IMR-90 (cell line): Measurements from ENCODE around the gene NDUFB4. TPM values are rescaled to one million over a fixed set of nuclear protein-coding genes. Genes with fewer than 3 reads are reported as not detected.

Experiments
- ATAC-seq: fragments of 200-7000 bp; cut with Tn5 transposase; 2 replicates; pipeline ENCODE4 v1.9.1; 2020; ENCODE audit warnings: low read depth, mild to moderate bottlenecking, moderate library complexity
- BruUV-seq: library from RNA; stranded (reverse); fragments of 400-500 nt; replicated peaks from 2 replicates; lab custom pipeline; 2021; lab: Mats Ljungman, UMichigan
- CTCF ChIA-PET: fragments of 300-600 bp; formaldehyde crosslinking; extraction: SDS; loops from one replicate; lab custom pipeline; 2021; ENCODE audit warnings: antibody characterized with exemption; lab: Yijun Ruan, JAX
- POLR2A ChIA-PET: fragments of 300-600 bp; sonication (Branson Sonifier 250); formaldehyde crosslinking; loops from one replicate; lab custom pipeline; 2022; ENCODE audit warnings: antibody characterized with exemption; ENCODE audit not compliant: unreplicated experiment; lab: Charles Lee
- DNase-seq: peaks from one replicate; pipeline ENCODE4 v3.0.0; 2013
- H2AFZ ChIP-seq: replicated peaks from 2 replicates; pipeline ENCODE3; 2013; ENCODE audit warnings: low read length, mild to moderate bottlenecking; ENCODE audit not compliant: poor library complexity
- H2AK5ac ChIP-seq: 2 replicates; pipeline ENCODE4 v1.6.1; 2013; ENCODE audit warnings: low read depth, low read length, inconsistent platforms
- H2AK9ac ChIP-seq: replicated peaks from 2 replicates; pipeline ENCODE3; 2013; ENCODE audit warnings: mild to moderate bottlenecking, low read depth, low read length, moderate library complexity; ENCODE audit not compliant: poor library complexity
- H2BK120ac ChIP-seq: 2 replicates; pipeline ENCODE4 v1.6.1; 2013; ENCODE audit warnings: low read depth, low read length, inconsistent platforms
- H2BK15ac ChIP-seq: 3 replicates; pipeline ENCODE4 v1.6.1; 2013; ENCODE audit warnings: low read depth, low read length, inconsistent platforms
- H2BK20ac ChIP-seq: 2 replicates; pipeline ENCODE4 v1.6.1; 2013; ENCODE audit warnings: low read depth, mild to moderate bottlenecking, inconsistent platforms, low read length, moderate library complexity
- H2BK5ac ChIP-seq: 2 replicates; pipeline ENCODE4 v1.6.1; 2013; ENCODE audit warnings: mild to moderate bottlenecking, low read depth, low read length, inconsistent platforms; ENCODE audit not compliant: poor library complexity, severe bottlenecking
- H3K14ac ChIP-seq: replicated peaks from 2 replicates; pipeline ENCODE4 v1.6.1; 2013; ENCODE audit warnings: low read depth, low read length, inconsistent platforms
- H3K18ac ChIP-seq: 2 replicates; pipeline ENCODE4 v1.6.1; 2013; ENCODE audit warnings: low read depth, low read length, control low read depth
- H3K23ac ChIP-seq: 2 replicates; pipeline ENCODE4 v1.6.1; 2013; ENCODE audit warnings: low read depth, low read length, inconsistent platforms
- H3K27ac ChIP-seq: 2 replicates; pipeline ENCODE4 v1.5.1; 2013; ENCODE audit warnings: mild to moderate bottlenecking, control low read depth, low read length; ENCODE audit not compliant: insufficient read depth
- H3K27me3 ChIP-seq: 2 replicates; pipeline ENCODE4 v1.6.1; 2013; ENCODE audit warnings: low read length; ENCODE audit not compliant: control insufficient read depth, insufficient read depth
- H3K36me3 ChIP-seq: 2 replicates; pipeline ENCODE4 v1.6.1; 2013; ENCODE audit warnings: low read length, mixed read lengths; ENCODE audit not compliant: control insufficient read depth, insufficient read depth
- H3K4ac ChIP-seq: 2 replicates; pipeline ENCODE4 v1.6.1; 2013; ENCODE audit warnings: low read depth, low read length, inconsistent platforms
- H3K4me1 ChIP-seq: 2 replicates; pipeline ENCODE4 v1.6.1; 2013; ENCODE audit warnings: low read length, mixed read lengths; ENCODE audit not compliant: control insufficient read depth, insufficient read depth
- H3K4me2 ChIP-seq: 2 replicates; pipeline ENCODE4 v1.6.1; 2013; ENCODE audit warnings: low read depth, mild to moderate bottlenecking, control low read depth, low read length, moderate library complexity
- H3K4me3 ChIP-seq: 2 replicates; pipeline ENCODE4 v1.5.1; 2013; ENCODE audit warnings: low read depth, mild to moderate bottlenecking, control low read depth, low read length, moderate library complexity; ENCODE audit not compliant: insufficient read depth
- H3K56ac ChIP-seq: 2 replicates; pipeline ENCODE4 v1.6.1; 2013; ENCODE audit warnings: low read length, inconsistent platforms; ENCODE audit not compliant: insufficient read depth; ENCODE audit errors: extremely low read depth
- H3K79me1 ChIP-seq, 2 experiments: 2 replicates each; pipeline ENCODE4 v1.6.1; 2013; ENCODE audit warnings: low read length in 2 of 2, inconsistent platforms in 1 of 2, low read depth in 1 of 2
- H3K9ac ChIP-seq: 2 replicates; pipeline ENCODE4 v1.6.1; 2013; ENCODE audit warnings: low read depth, low read length, control low read depth
- H3K9me1 ChIP-seq: 2 replicates; pipeline ENCODE4 v1.6.1; 2013; ENCODE audit warnings: low read length, inconsistent platforms; ENCODE audit not compliant: insufficient read depth
- H3K9me3 ChIP-seq: 2 replicates; pipeline ENCODE4 v1.6.1; 2013; ENCODE audit warnings: low read length; ENCODE audit not compliant: control insufficient read depth, insufficient read depth
- H4K20me1 ChIP-seq: 2 replicates; pipeline ENCODE4 v1.6.1; 2013; ENCODE audit warnings: low read length, inconsistent platforms; ENCODE audit not compliant: insufficient read depth
- H4K5ac ChIP-seq: 2 replicates; pipeline ENCODE4 v1.6.1; 2013; ENCODE audit warnings: mild to moderate bottlenecking, low read depth, low read length, control low read depth
- H4K8ac ChIP-seq, 2 experiments: 2 replicates each; pipeline ENCODE4 v1.6.1; 2013; ENCODE audit warnings: low read depth in 2 of 2, low read length in 2 of 2, control low read depth in 1 of 2, inconsistent platforms in 1 of 2
- H4K91ac ChIP-seq: 2 replicates; pipeline ENCODE4 v1.6.1; 2013; ENCODE audit warnings: low read depth, low read length, inconsistent platforms; ENCODE audit not compliant: insufficient read depth
- CEBPB ChIP-seq: IDR thresholded peaks from 2 replicates; pipeline ENCODE4 v1.6.1; 2012; ENCODE audit warnings: low read depth, low read length, improper control_type of control experiment
- FOS ChIP-seq: fragments of 150-350 bp; IDR thresholded peaks from 2 replicates; pipeline ENCODE4 v1.6.1; 2016; ENCODE audit warnings: low read depth, low read length
- RCOR1 ChIP-seq: IDR thresholded peaks from 2 replicates; pipeline ENCODE4 v1.6.1; 2012; ENCODE audit warnings: mild to moderate bottlenecking, low read length, improper control_type of control experiment; ENCODE audit not compliant: insufficient replicate concordance
- WGBS, 2 experiments: methylation state at CpG; one replicate each; pipeline versions ENCODE4 v1.1.5 to v1.1.7; 2013; ENCODE audit warnings: missing lambda C conversion rate in 2 of 2; ENCODE audit not compliant: insufficient read length in 1 of 2; ENCODE audit errors: extremely low coverage in 2 of 2; 5-methylcytosine and 5-hydroxymethylcytosine counted together
- dilution Hi-C: fragments of 300-500 bp; cut with HindIII; formaldehyde crosslinking; loops from one replicate; pipeline ENCODE4 v1.14.3; 2018; ENCODE audit warnings: low sequenced_read_pairs; ENCODE audit not compliant: unreplicated experiment
- in situ Hi-C: fragments of 300-500 bp; cut with MboI; formaldehyde crosslinking; loops from 3 replicates; pipeline ENCODE4 v1.14.3; 2019; ENCODE audit warnings: low sequenced_read_pairs, inconsistent platforms, mixed read lengths
- intact Hi-C: fragments of 100-400 bp; cut with micrococcal nuclease; formaldehyde crosslinking; loops from 2 replicates; pipeline ENCODE4 v1.10.0; 2022
- polyA plus RNA-seq, 3 experiments: library from polyadenylated mRNA; depleted of rRNA; stranded (reverse); fragments of >200 nt; gene quantifications; 2 replicates each; pipeline ENCODE4 v1.2.3, GENCODE V29; 2012; ENCODE audit warnings: low replicate concordance in 1 of 3
- total RNA-seq: library from RNA; depleted of rRNA; stranded (reverse); fragments of >200 nt; gene quantifications from 2 replicates; pipeline ENCODE4 v1.2.3, GENCODE V29; 2012

Gene NDUFB4
- total and polyA plus RNA-seq, 2 of the 4 experiments (the other 2 are of a cell fraction) = 53.9 to 278 TPM

- Histone ChIP-seq H3K36me3 (peaks cover 16% of the 10 kb centered on the region), H3K27ac (no peak overlapping the region), H4K91ac (no peak overlapping the region), H3K27me3 (no peaks in the 10 kb centered on the region), H3K4me1 (no peaks in the 10 kb centered on the region), H2BK120ac (no peak overlapping the region), H2AK5ac (no peak overlapping the region), H3K18ac (no peak overlapping the region), H3K56ac (no peak overlapping the region), H3K23ac (no peak overlapping the region), H3K14ac (no peak overlapping the region), H2BK5ac (no peak overlapping the region), H2AK9ac (no peak overlapping the region), H3K9me3 (no peaks in the 10 kb centered on the region), H4K5ac (no peak overlapping the region), H3K9me1 (peaks cover 6% of the 10 kb centered on the region; the same call in 1 of the 2 replicates), H3K4ac (no peak overlapping the region), H4K8ac (no peak overlapping the region), H3K79me1 (peaks cover 14 to 31% of the 10 kb centered on the region in 2 experiments), H4K20me1 (peaks cover 3% of the 10 kb centered on the region; the same call in 1 of the 2 replicates), H3K4me2 (peak overlapping the region; percentile 6; the same call in 1 of the 2 replicates), H3K4me3 (no peak overlapping the region), H2AFZ (no peak overlapping the region), H3K9ac (no peak overlapping the region), H2BK15ac (no peak overlapping the region), H2BK20ac (no peak overlapping the region)
- in situ Hi-C loops = loop anchor here (10.0 kb wide), 1 partner anchor 196 kb away; no protein-coding TSS in a partner anchor
- dilution Hi-C loops = no loop called here
- DNase-seq (no peak), ATAC-seq (no peak)
- POLR2A ChIA-PET = no interaction called here
- no TSS peak for BruUV-seq
- intact Hi-C loops = loop anchor here (5.0 to 10.0 kb wide), 2 partner anchors 88 to 196 kb away; no protein-coding TSS in a partner anchor
- 94% methylated on average over 2 of the region's 3 CpGs; no CpG with 5 or more reads in 1 of the 2 experiments for WGBS, 2 experiments
- CTCF ChIA-PET = no interaction called here
- no peak for TF ChIP-seq FOS
- TF ChIP-seq RCOR1 = no peak
- no peak for TF ChIP-seq CEBPB
Measured at GRCh38 chr3:120599211-120599610, 3.1 kb downstream of the NDUFB4 start.
